ENCODE results near the gene SEPTIN12. TPM values are rescaled to one million over a fixed set of nuclear protein-coding genes. Genes with fewer than 3 reads are reported as not detected.

Gene SEPTIN12
- polyA plus RNA-seq, 1 donor (not counting 4 experiments of a cell fraction or from before 2014, with no cell fraction given) = not detected

DNA sequence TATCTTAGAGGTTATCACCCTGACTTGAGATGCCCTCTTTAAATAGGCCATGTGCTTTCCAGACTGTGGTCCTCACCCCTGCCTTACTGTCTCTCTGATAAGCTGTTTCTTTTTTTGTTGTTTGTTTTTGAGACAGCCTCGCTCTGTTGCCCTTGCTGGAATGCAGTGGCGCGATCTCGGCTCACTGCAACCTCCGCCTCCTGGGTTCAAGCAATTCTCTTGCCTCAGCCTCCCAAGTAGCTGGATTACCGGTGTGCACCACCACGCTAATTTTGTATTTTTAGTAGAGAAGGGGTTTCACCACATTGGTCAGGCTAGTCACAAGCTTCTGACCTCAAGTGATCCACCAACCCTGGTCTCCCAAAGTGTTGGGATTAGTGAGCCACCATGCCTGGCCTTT lies 765 bp upstream of the SEPTIN12 start:
- Histone ChIP-seq H3K79me2 (ENCODE audit: control insufficient read depth, insufficient read depth, low read length) (no peaks in the 10 kb centered on the region), H3K9me1 (ENCODE audit: control insufficient read depth, extremely low read depth, insufficient read depth, low read length) (no peaks in the 10 kb centered on the region), H3K4me2 (ENCODE audit: control insufficient read depth, extremely low read depth, insufficient read depth, low read depth, low read length) (no peak overlapping the region), H2AFZ (ENCODE audit: control insufficient read depth, low read length) (no peak overlapping the region), H3K9me3 (ENCODE audit: control insufficient read depth, low read depth, low read length) (no peaks in the 10 kb centered on the region), H3K27ac (ENCODE audit: control insufficient read depth, insufficient read depth, low read length) (no peak overlapping the region), H4K20me1 (ENCODE audit: control insufficient read depth, extremely low read depth, insufficient read depth, low read length) (no peaks in the 10 kb centered on the region), H3K27me3 (ENCODE audit: control insufficient read depth, extremely low read depth, insufficient read depth, low read length) (no peaks in the 10 kb centered on the region), H3K36me3 (ENCODE audit: control insufficient read depth in 2 of 2, extremely low read depth in 1 of 2, insufficient read depth in 2 of 2, low read length in 2 of 2) (no peaks in the 10 kb centered on the region), H3K4me1 (ENCODE audit: control insufficient read depth, extremely low read depth, insufficient read depth, low read length) (peaks cover 2% of the 10 kb centered on the region), H3K4me3 (ENCODE audit: control insufficient read depth in 2 of 3, extremely low read depth in 1 of 3, insufficient read depth in 2 of 3, low read depth in 1 of 3, low read length in 3 of 3) (no peak overlapping the region), H3K9ac (ENCODE audit: control insufficient read depth, extremely low read depth, insufficient read depth, low read length) (no peak overlapping the region)
- TF ChIP-seq, protein P1, sequence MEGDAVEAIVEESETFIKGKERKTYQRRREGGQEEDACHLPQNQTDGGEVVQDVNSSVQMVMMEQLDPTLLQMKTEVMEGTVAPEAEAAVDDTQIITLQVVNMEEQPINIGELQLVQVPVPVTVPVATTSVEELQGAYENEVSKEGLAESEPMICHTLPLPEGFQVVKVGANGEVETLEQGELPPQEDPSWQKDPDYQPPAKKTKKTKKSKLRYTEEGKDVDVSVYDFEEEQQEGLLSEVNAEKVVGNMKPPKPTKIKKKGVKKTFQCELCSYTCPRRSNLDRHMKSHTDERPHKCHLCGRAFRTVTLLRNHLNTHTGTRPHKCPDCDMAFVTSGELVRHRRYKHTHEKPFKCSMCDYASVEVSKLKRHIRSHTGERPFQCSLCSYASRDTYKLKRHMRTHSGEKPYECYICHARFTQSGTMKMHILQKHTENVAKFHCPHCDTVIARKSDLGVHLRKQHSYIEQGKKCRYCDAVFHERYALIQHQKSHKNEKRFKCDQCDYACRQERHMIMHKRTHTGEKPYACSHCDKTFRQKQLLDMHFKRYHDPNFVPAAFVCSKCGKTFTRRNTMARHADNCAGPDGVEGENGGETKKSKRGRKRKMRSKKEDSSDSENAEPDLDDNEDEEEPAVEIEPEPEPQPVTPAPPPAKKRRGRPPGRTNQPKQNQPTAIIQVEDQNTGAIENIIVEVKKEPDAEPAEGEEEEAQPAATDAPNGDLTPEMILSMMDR (optimal IDR thresholded peaks at IDR 0.05 in 1 of 3, IDR thresholded peaks at IDR 0.05 in 1 of 3, conservative IDR thresholded peaks at IDR 0.05 in 1 of 3; ENCODE audit: extremely low read depth in 1 of 3, insufficient read depth in 2 of 3, low read length in 3 of 3) = no peak
- TF ChIP-seq EZH2 (IDR thresholded peaks at IDR 0.05; ENCODE audit: low read length) = no peak
- dilution Hi-C loops (cut with MboI; ENCODE audit: extremely low pct_ligation_motif_present, low sequenced_read_pairs) = no loop called here
- FAIRE-seq = no peak
- DNase-seq (ENCODE audit: low read depth, low spot score) = no peak

DNA sequence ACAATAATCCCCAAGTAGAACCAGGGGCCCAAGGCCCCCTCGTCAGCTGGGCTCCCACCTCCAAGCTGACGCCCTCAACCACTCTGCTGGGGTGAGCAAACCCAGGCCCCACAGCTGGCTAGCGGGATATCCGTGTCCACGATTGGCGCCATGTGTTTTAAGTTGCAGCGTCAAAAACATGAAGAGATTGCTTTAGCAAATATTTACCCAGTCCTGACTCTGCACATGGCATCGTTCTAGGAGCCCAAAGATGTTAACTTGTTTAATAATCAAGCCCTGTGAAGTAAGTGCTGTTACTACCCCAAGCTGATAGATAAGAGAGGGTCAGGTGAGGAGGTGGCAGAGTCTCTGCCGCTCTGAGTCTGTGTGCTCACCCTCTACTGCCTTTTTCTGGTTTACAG lies 344 bp upstream of the SEPTIN12 start:
- TF ChIP-seq EZH2 (IDR thresholded peaks at IDR 0.05; ENCODE audit: low read length) = no peak
- TF ChIP-seq, protein P1 (optimal IDR thresholded peaks at IDR 0.05 in 1 of 3, IDR thresholded peaks at IDR 0.05 in 1 of 3, conservative IDR thresholded peaks at IDR 0.05 in 1 of 3; ENCODE audit: extremely low read depth in 1 of 3, insufficient read depth in 2 of 3, low read length in 3 of 3) = no peak
- H3K4me1 ChIP-seq (ENCODE audit: control insufficient read depth, extremely low read depth, insufficient read depth, low read length) = peaks cover 2% of the 10 kb centered on the region
- DNase-seq (ENCODE audit: low read depth, low spot score) (no peak), FAIRE-seq (no peak)
- no peaks in the 10 kb centered on the region for H3K27me3 ChIP-seq (ENCODE audit: control insufficient read depth, extremely low read depth, insufficient read depth, low read length)
- no peak overlapping the region for H3K4me3 ChIP-seq (ENCODE audit: control insufficient read depth in 2 of 3, extremely low read depth in 1 of 3, insufficient read depth in 2 of 3, low read depth in 1 of 3, low read length in 3 of 3)
- no peak overlapping the region for H3K4me2 ChIP-seq (ENCODE audit: control insufficient read depth, extremely low read depth, insufficient read depth, low read depth, low read length)
- H3K9me3 ChIP-seq (ENCODE audit: control insufficient read depth, low read depth, low read length) = no peaks in the 10 kb centered on the region
- H2AFZ ChIP-seq (ENCODE audit: control insufficient read depth, low read length) = no peak overlapping the region
- no peak overlapping the region for H3K9ac ChIP-seq (ENCODE audit: control insufficient read depth, extremely low read depth, insufficient read depth, low read length)
- dilution Hi-C loops (cut with MboI; ENCODE audit: extremely low pct_ligation_motif_present, low sequenced_read_pairs) = no loop called here
- no peaks in the 10 kb centered on the region for H3K36me3 ChIP-seq (ENCODE audit: control insufficient read depth in 2 of 2, extremely low read depth in 1 of 2, insufficient read depth in 2 of 2, low read length in 2 of 2)
- H3K27ac ChIP-seq (ENCODE audit: control insufficient read depth, insufficient read depth, low read length) = no peak overlapping the region
- no peaks in the 10 kb centered on the region for H3K9me1 ChIP-seq (ENCODE audit: control insufficient read depth, extremely low read depth, insufficient read depth, low read length)
- no peaks in the 10 kb centered on the region for H3K79me2 ChIP-seq (ENCODE audit: control insufficient read depth, insufficient read depth, low read length)
- no peaks in the 10 kb centered on the region for H4K20me1 ChIP-seq (ENCODE audit: control insufficient read depth, extremely low read depth, insufficient read depth, low read length)

All from keratinocyte (primary cell).